ENCODE results near the gene GABRB2.

DNA sequence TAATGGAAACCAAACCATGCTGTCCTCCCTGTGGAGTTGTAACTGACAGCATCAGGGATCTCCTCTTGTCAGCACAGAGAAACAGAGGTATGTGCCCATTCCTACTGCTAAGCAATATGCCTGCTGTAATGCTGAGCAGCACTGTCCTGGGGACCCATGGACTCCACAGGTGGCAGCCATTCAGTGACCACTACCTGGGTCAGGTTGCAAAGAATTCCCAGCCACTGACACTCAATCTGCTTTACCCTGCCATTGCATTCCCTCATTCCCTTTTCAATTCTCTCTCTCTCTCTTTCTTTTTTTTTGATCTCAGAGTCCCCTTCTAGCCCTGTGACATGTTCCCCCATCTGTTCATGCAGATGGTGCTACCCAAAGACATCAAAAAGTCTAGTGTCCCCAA, 104.1 kb downstream of the GABRB2 start:
- TF ChIP-seq, protein P1, sequence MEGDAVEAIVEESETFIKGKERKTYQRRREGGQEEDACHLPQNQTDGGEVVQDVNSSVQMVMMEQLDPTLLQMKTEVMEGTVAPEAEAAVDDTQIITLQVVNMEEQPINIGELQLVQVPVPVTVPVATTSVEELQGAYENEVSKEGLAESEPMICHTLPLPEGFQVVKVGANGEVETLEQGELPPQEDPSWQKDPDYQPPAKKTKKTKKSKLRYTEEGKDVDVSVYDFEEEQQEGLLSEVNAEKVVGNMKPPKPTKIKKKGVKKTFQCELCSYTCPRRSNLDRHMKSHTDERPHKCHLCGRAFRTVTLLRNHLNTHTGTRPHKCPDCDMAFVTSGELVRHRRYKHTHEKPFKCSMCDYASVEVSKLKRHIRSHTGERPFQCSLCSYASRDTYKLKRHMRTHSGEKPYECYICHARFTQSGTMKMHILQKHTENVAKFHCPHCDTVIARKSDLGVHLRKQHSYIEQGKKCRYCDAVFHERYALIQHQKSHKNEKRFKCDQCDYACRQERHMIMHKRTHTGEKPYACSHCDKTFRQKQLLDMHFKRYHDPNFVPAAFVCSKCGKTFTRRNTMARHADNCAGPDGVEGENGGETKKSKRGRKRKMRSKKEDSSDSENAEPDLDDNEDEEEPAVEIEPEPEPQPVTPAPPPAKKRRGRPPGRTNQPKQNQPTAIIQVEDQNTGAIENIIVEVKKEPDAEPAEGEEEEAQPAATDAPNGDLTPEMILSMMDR (IDR thresholded peaks at IDR 0.05; ENCODE audit: insufficient read depth, low read depth, low read length) = no peak
- no peak for TF ChIP-seq EZH2 (IDR thresholded peaks at IDR 0.05; ENCODE audit: insufficient read depth, low read length)

Measured in astrocyte (in vitro differentiated cells and primary cell).